Right lobe of liver (tissue), 6 donors: ENCODE data around the gene CR2. TPM values are rescaled to one million over a fixed set of nuclear protein-coding genes. Genes with fewer than 3 reads are reported as not detected.
"Not testable (repeated sequence)": the region's sequence is repeated elsewhere in the genome, so short reads cannot be mapped to it uniquely, and the experiment has no call there.

ENCODE experiments used
- ATAC-seq, 4 donors: fragments of 200-7000 bp; cut with Tn5 transposase; one replicate each; pipeline ENCODE4 v1.9.1; 2020; ENCODE audit warnings: mild to moderate bottlenecking in 4 of 4, moderate library complexity in 4 of 4
- DNase-seq, 3 donors: peaks; one replicate each; pipeline ENCODE4 v3.0.0-alpha.2; 2020
- H3K27ac ChIP-seq, 3 donors: fragments of 200-600 bp; one replicate each; pipeline ENCODE4 v1.8.0; 2022
- H3K27me3 ChIP-seq, 2 donors: fragments of 200-600 bp; one replicate each; pipeline ENCODE4 v1.8.0; 2022
- H3K36me3 ChIP-seq, 4 donors: fragments of 200-600 bp; sonication (generic) in 1 of 4; one replicate each; pipeline versions ENCODE4 v1.5.1 to v1.8.0; 2017 to 2022; ENCODE audit warnings: control low read depth in 1 of 4
- H3K4me1 ChIP-seq, 4 donors: fragments of 200-600 bp; sonication (generic) in 1 of 4; one replicate each; pipeline versions ENCODE4 v1.5.1 to v1.8.0; 2017 to 2022; ENCODE audit warnings: control low read depth in 1 of 4
- H3K4me3 ChIP-seq, 3 donors: fragments of 200-600 bp; one replicate each; pipeline ENCODE4 v1.8.0; 2022
- H3K9me3 ChIP-seq, 4 donors: fragments of 200-600 bp; sonication (generic) in 1 of 4; one replicate each; pipeline versions ENCODE4 v1.5.1 to v1.8.0; 2017 to 2022; ENCODE audit warnings: control low read depth in 1 of 4
- CTCF ChIP-seq, 4 donors: fragments of 200-600 bp in 3 of 4; fragments of 450-650 bp in 1 of 4; IDR thresholded peaks; one replicate each; pipeline versions ENCODE4 v1.5.1 to v1.8.0; 2016 to 2022; ENCODE audit warnings: antibody characterized with exemption in 4 of 4, mild to moderate bottlenecking in 2 of 4
- POLR2A ChIP-seq: fragments of 450-650 bp; IDR thresholded peaks from one replicate; pipeline ENCODE4 v1.6.1; 2017; ENCODE audit warnings: antibody characterized with exemption, mild to moderate bottlenecking
- WGBS: methylation state at CpG from one replicate; pipeline ENCODE4 v1.1.6; 2018; ENCODE audit warnings: low coverage, low lambda C conversion rate; ENCODE audit not compliant: insufficient coverage; ENCODE audit errors: missing lambda C conversion rate; 5-methylcytosine and 5-hydroxymethylcytosine counted together
- intact Hi-C, 2 donors: fragments of 100-400 bp; cut with DNase I; formaldehyde crosslinking; loops; one replicate each; pipeline versions ENCODE4 v1.11.2 to v1.14.1; 2022
- total RNA-seq, 6 experiments: library from RNA; depleted of rRNA in 2 of 6; stranded (reverse); fragments of >200 nt in 2 of 6; fragmentation: NEBNext Ultra II Directional in 3 of 6; extraction: Animal tissue kit (Norgen Biotek cat#: 25700) in 3 of 6; gene quantifications; one replicate each; pipeline versions ENCODE4 v1.1.0 to v1.2.4, GENCODE V29; 2016 to 2023
- donor health status: DM: no; HTN: yes; CAD: no.
- donor health status: DM: no; HTN: no; CAD: no.
- donor health status: DM: no; HTN: no; CAD: no.
- donor health status: DM: no; HTN: yes; CAD: no.
- donor health status: DM: no; HTN: yes; CAD: no.

The CR2 gene
- total RNA-seq, 6 experiments from 2014 or later, result 0.07 TPM; not detected in 5

- DNase-seq, result no peak
- Histone ChIP-seq H3K36me3 (no peaks in the 10 kb centered on the region), H3K27me3 (no peaks in the 10 kb centered on the region), H3K27ac (no peak overlapping the region), H3K4me3 (no peak overlapping the region), H3K4me1 (no peaks in the 10 kb centered on the region), H3K9me3 (no peaks in the 10 kb centered on the region)
- no peak for TF ChIP-seq CTCF (IDR thresholded peaks at IDR 0.05)
- no peak for ATAC-seq
- 14% methylated on average over 2 of the region's 2 CpGs for WGBS
- intact Hi-C loops, result no loop called here
Observed at GRCh38 chr1:207429963-207430362, 24.2 kb upstream of the CR2 start.

DNA sequence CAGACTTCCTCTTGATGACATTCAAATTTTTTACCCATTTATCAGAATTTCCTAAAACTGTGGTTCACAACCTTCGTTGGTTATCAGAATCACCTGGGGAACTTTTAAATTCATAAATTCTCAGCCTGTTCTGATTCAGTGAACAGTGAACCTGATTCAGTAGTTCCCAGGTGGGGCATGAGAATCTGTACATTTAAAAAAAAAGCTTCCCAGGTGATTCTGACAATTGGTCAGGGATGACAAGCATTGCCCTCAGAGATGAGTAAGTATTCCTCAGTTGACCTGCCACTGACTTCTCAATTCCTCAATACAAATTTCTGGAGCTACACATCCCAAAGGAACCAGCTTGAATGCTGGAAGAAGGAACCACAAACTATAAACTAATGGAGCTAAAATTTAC is 23.5 kb upstream of the CR2 start:
- no peak overlapping the region for H3K4me3 ChIP-seq
- no peak overlapping the region for H3K27ac ChIP-seq
- no peaks in the 10 kb centered on the region for H3K9me3 ChIP-seq
- TF ChIP-seq CTCF (IDR thresholded peaks at IDR 0.05), result no peak
- TF ChIP-seq POLR2A, result no peak
- no peak for ATAC-seq
- intact Hi-C loops, result no loop called here
- H3K4me1 ChIP-seq, result no peaks in the 10 kb centered on the region
- no peak for DNase-seq
- no peaks in the 10 kb centered on the region for H3K36me3 ChIP-seq
- H3K27me3 ChIP-seq, result no peaks in the 10 kb centered on the region
- WGBS, result 25% methylated on average over 1 of the region's 1 CpG

GRCh38 chr1:207431508-207431907 is 22.6 kb upstream of the CR2 start:
- DNase-seq (no peak), ATAC-seq (no peak)
- TF ChIP-seq CTCF (IDR thresholded peaks at IDR 0.05) (no peak), POLR2A (no peak)
- Histone ChIP-seq H3K4me3 (no peak overlapping the region), H3K27me3 (no peaks in the 10 kb centered on the region), H3K36me3 (no peaks in the 10 kb centered on the region), H3K4me1 (no peaks in the 10 kb centered on the region), H3K27ac (no peak overlapping the region), H3K9me3 (no peaks in the 10 kb centered on the region)
- intact Hi-C loops, result no loop called here
- 88% methylated on average over 2 of the region's 2 CpGs for WGBS

- Histone ChIP-seq H3K4me1 (no peaks in the 10 kb centered on the region), H3K27me3 (no peaks in the 10 kb centered on the region), H3K4me3 (no peak overlapping the region), H3K27ac (no peak overlapping the region), H3K36me3 (no peaks in the 10 kb centered on the region), H3K9me3 (no peaks in the 10 kb centered on the region)
- DNase-seq (no peak), ATAC-seq (no peak)
- intact Hi-C loops, result no loop called here
- WGBS, result 84% methylated on average over 3 of the region's 3 CpGs
- no peak for TF ChIP-seq CTCF (IDR thresholded peaks at IDR 0.05)
- no peak for TF ChIP-seq POLR2A
Observed at GRCh38 chr1:207433435-207433834, 20.7 kb upstream of the CR2 start.

DNA sequence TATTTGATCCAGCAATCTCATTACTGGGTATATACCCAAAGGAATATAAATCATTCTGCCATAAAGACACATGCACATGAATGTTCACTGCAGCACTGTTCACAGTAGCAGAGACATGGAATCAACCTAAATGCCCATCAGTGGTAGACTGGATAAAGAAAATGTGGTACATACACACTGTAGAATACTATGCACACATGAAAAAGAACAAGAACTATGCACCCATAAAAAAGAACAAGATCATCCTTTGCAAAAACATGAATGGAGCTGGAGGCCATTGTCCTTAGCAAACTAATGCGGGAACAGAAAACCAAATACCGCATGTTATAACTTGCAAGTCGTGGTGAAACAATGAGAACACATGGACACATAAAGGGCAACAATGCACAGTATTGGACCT is 17.4 kb upstream of the CR2 start:
- H3K27me3 ChIP-seq, ATAC-seq: not testable (repeated sequence)
- 87% methylated on average over 3 of the region's 3 CpGs for WGBS

More for the DNA sequence above, 17.4 kb upstream of the CR2 start:
- H3K27ac ChIP-seq, H3K4me1 ChIP-seq, H3K9me3 ChIP-seq, DNase-seq, H3K4me3 ChIP-seq, intact Hi-C loops, H3K36me3 ChIP-seq: not testable (repeated sequence)
